Tibial nerve (tissue), 4 donors: Measurements from ENCODE around the gene CCDC15. TPM values are rescaled to one million over a fixed set of nuclear protein-coding genes. Genes with fewer than 3 reads are reported as not detected.
"Not testable (repeated sequence)": the region's sequence is repeated elsewhere in the genome, so short reads cannot be mapped to it uniquely, and the experiment has no call there.

Experiments used
- DNase-seq, 2 donors: peaks; one replicate each; pipeline ENCODE4 v3.0.0-alpha.2; 2019; ENCODE audit warnings: low spot score in 2 of 2
- H3K27ac ChIP-seq, 4 donors: fragments of 200-600 bp; sonication (generic) in 3 of 4; one replicate each; pipeline ENCODE4 v1.5.1; 2017 to 2019; ENCODE audit warnings: mild to moderate bottlenecking in 1 of 4
- H3K27me3 ChIP-seq, 2 donors: fragments of 200-600 bp; sonication (generic) in 1 of 2; one replicate each; pipeline versions ENCODE4 v1.5.1 to v1.6.0; 2017 to 2019
- H3K36me3 ChIP-seq, 3 donors: fragments of 200-600 bp; sonication (generic); one replicate each; pipeline ENCODE4 v1.5.1; 2018 to 2019
- H3K4me1 ChIP-seq, 4 donors: fragments of 200-600 bp; sonication (generic) in 3 of 4; one replicate each; pipeline ENCODE4 v1.5.1; 2017 to 2019
- H3K4me3 ChIP-seq, 4 donors: fragments of 200-600 bp; sonication (generic) in 3 of 4; one replicate each; pipeline ENCODE4 v1.5.1; 2017 to 2019; ENCODE audit warnings: mild to moderate bottlenecking in 1 of 4, moderate library complexity in 1 of 4
- H3K9me3 ChIP-seq, 4 donors: fragments of 200-600 bp; sonication (generic) in 3 of 4; one replicate each; pipeline ENCODE4 v1.5.1; 2017 to 2019
- CTCF ChIP-seq, 5 experiments: fragments of 200-600 bp in 3 of 5; fragments of 450-650 bp in 2 of 5; sonication (generic) in 3 of 5; IDR thresholded peaks; one replicate each; pipeline ENCODE4 v1.5.1; 2016 to 2019; ENCODE audit warnings: antibody characterized with exemption in 5 of 5, mild to moderate bottlenecking in 3 of 5, moderate library complexity in 2 of 5
- EP300 ChIP-seq, 2 donors: sonication (generic); formaldehyde crosslinking; IDR thresholded peaks; one replicate each; pipeline ENCODE4 v1.6.1; 2017; ENCODE audit warnings: antibody characterized with exemption in 2 of 2, mild to moderate bottlenecking in 1 of 2
- POLR2A ChIP-seq, 2 donors: fragments of 450-650 bp; IDR thresholded peaks; one replicate each; pipeline ENCODE4 v1.6.1; 2017; ENCODE audit warnings: antibody characterized with exemption in 2 of 2, mild to moderate bottlenecking in 2 of 2, moderate library complexity in 2 of 2
- WGBS, 2 donors: methylation state at CpG; one replicate each; pipeline ENCODE4 v1.1.5; 2018; 5-methylcytosine and 5-hydroxymethylcytosine counted together
- total RNA-seq, 4 donors: library from RNA; depleted of rRNA; stranded (reverse); fragments of >200 nt; gene quantifications; one replicate each; pipeline ENCODE4 v1.1.0, GENCODE V29; 2016

Gene CCDC15
- total RNA-seq, 4 donors from 2014 or later, result 0.98 to 4.2 (median 2.6) TPM

DNA sequence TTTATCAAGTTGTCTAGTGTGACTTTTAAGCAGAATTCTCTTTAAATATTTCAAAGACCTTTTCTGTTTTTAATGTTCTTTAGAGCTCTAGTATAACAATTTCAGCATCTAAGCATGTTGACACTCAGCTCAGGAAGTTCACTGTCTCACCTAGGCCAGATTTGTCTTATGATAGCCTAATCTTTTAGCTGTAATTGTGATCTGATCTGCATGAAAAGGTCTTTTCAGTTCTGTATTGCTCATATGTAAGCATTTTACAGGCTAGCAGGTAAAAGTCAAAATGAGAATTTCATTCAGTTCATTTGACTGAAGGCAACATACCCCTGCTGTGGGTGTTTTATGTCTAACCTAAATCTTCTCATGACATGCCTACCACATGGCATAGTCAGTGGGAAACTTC lies 62.4 kb downstream of the CCDC15 start:
- no peaks in the 10 kb centered on the region for H3K36me3 ChIP-seq
- no peak overlapping the region for H3K27ac ChIP-seq
- no peaks in the 10 kb centered on the region for H3K9me3 ChIP-seq
- H3K4me3 ChIP-seq, result no peak overlapping the region
- H3K4me1 ChIP-seq, result no peaks in the 10 kb centered on the region
- no peak for DNase-seq
- TF ChIP-seq EP300 (IDR thresholded peaks at IDR 0.05) (no peak), POLR2A (IDR thresholded peaks at IDR 0.05) (no peak), CTCF (IDR thresholded peaks at IDR 0.05) (no peak)
- no peaks in the 10 kb centered on the region for H3K27me3 ChIP-seq

- DNase-seq, result no peak
- H3K4me1 ChIP-seq, result no peaks in the 10 kb centered on the region
- no peak overlapping the region for H3K4me3 ChIP-seq
- 56 to 58% methylated on average over 2 of the region's 2 CpGs for WGBS, 2 donors
- no peak for TF ChIP-seq POLR2A (IDR thresholded peaks at IDR 0.05)
- TF ChIP-seq EP300 (IDR thresholded peaks at IDR 0.05), result no peak
- TF ChIP-seq CTCF (IDR thresholded peaks at IDR 0.05), result no peak
- no peaks in the 10 kb centered on the region for H3K36me3 ChIP-seq
- H3K27me3 ChIP-seq, result no peaks in the 10 kb centered on the region
- H3K9me3 ChIP-seq, result no peaks in the 10 kb centered on the region
- H3K27ac ChIP-seq, result no peak overlapping the region
These were observed 66.3 kb downstream of the CCDC15 start for GRCh38 chr11:125020342-125020741.

DNA sequence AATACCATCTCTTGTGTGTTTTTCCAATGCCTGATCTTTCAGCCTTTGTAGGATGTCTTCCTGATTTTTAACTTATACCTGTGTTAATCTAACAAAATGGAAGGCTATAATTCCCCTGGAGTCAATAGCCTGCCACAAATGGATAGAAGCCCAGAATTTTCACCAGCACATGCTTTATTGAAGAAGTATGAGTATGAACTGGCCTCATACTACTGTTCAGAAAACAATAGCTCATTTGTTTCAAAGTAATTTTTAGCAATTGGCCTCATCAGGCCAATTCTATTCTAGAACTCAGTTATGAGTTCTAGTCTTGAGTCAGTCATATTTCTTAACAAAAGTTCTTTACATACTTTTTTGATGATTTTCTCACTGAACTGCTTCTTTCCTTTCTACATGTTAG lies 68.5 kb downstream of the CCDC15 start:
- peak overlapping the region in 1 of 4 donors; percentile 26 for H3K27ac ChIP-seq

GRCh38 chr11:125025968-125026367 lies 72.0 kb downstream of the CCDC15 start:
- DNase-seq, result no peak
- H3K27me3 ChIP-seq, result no peaks in the 10 kb centered on the region
- H3K4me3 ChIP-seq, result no peak overlapping the region
- 84 to 90% methylated on average over 2 of the region's 2 CpGs for WGBS, 2 donors
- H3K4me1 ChIP-seq, result no peaks in the 10 kb centered on the region
- H3K9me3 ChIP-seq, result peaks cover 0 to 2% (median 0%) of the 10 kb centered on the region in 4 donors
- peaks cover 0 to 11% (median 0%) of the 10 kb centered on the region in 3 donors for H3K36me3 ChIP-seq
- no peak overlapping the region for H3K27ac ChIP-seq
- TF ChIP-seq EP300 (IDR thresholded peaks at IDR 0.05) (no peak), CTCF (IDR thresholded peaks at IDR 0.05) (no peak), POLR2A (IDR thresholded peaks at IDR 0.05) (no peak)

More for the DNA sequence above, 68.5 kb downstream of the CCDC15 start:
- H3K4me1 ChIP-seq, result no peaks in the 10 kb centered on the region
- DNase-seq, result no peak
- H3K27me3 ChIP-seq, result no peaks in the 10 kb centered on the region
- no peaks in the 10 kb centered on the region for H3K36me3 ChIP-seq
- TF ChIP-seq POLR2A (IDR thresholded peaks at IDR 0.05) (no peak), EP300 (IDR thresholded peaks at IDR 0.05) (no peak), CTCF (IDR thresholded peaks at IDR 0.05) (no peak)
- H3K4me3 ChIP-seq, result no peak overlapping the region
- H3K9me3 ChIP-seq, result no peaks in the 10 kb centered on the region

GRCh38 chr11:125029431-125029830 lies 75.4 kb downstream of the CCDC15 start:
- H3K27me3 ChIP-seq, DNase-seq, H3K27ac ChIP-seq, H3K4me3 ChIP-seq, H3K4me1 ChIP-seq: not testable (repeated sequence)
- 63 to 89% methylated on average over 1 of the region's 1 CpG for WGBS, 2 donors
- H3K36me3 ChIP-seq, result peaks cover 0 to 25% (median 0%) of the 10 kb centered on the region in 3 donors
- H3K9me3 ChIP-seq, result peaks cover 0 to 16% (median 0%) of the 10 kb centered on the region in 4 donors

GRCh38 chr11:125036933-125037332 lies 82.9 kb downstream of the CCDC15 start:
- DNase-seq, result no peak
- 63 to 74% methylated on average over 1 of the region's 1 CpG for WGBS, 2 donors
- Histone ChIP-seq H3K4me3 (no peak overlapping the region), H3K36me3 (peaks cover 0 to 6% (median 0%) of the 10 kb centered on the region in 3 donors), H3K9me3 (peaks cover 0 to 19% (median 0%) of the 10 kb centered on the region in 4 donors), H3K4me1 (no peaks in the 10 kb centered on the region), H3K27ac (no peak overlapping the region), H3K27me3 (no peaks in the 10 kb centered on the region)
- TF ChIP-seq CTCF (IDR thresholded peaks at IDR 0.05) (no peak), EP300 (IDR thresholded peaks at IDR 0.05) (no peak), POLR2A (IDR thresholded peaks at IDR 0.05) (no peak)
